ENCODE data around the gene CDK18.

DNA sequence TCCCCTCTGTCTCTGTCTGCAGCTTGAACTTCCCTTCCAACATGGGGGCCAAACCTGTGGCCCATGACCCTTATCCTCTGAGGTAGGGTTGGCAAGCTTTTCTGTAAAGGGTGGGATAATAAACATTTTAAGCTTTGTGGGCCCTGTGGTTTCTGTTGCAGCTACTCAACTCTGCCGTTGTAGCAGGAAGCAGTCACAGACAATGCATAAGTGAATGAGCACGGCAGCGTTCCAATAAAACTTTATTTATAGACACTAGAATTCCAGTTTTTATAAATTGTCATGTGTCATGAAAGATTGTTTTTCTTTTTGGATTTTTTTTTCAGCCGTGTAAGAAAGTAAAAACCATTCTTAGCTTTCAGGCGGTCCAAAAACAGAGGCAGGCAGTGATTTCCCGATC is 18.2 kb upstream of the CDK18 start:
- TF ChIP-seq, protein P1, sequence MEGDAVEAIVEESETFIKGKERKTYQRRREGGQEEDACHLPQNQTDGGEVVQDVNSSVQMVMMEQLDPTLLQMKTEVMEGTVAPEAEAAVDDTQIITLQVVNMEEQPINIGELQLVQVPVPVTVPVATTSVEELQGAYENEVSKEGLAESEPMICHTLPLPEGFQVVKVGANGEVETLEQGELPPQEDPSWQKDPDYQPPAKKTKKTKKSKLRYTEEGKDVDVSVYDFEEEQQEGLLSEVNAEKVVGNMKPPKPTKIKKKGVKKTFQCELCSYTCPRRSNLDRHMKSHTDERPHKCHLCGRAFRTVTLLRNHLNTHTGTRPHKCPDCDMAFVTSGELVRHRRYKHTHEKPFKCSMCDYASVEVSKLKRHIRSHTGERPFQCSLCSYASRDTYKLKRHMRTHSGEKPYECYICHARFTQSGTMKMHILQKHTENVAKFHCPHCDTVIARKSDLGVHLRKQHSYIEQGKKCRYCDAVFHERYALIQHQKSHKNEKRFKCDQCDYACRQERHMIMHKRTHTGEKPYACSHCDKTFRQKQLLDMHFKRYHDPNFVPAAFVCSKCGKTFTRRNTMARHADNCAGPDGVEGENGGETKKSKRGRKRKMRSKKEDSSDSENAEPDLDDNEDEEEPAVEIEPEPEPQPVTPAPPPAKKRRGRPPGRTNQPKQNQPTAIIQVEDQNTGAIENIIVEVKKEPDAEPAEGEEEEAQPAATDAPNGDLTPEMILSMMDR (IDR thresholded peaks at IDR 0.05): no peak
- no peak for TF ChIP-seq POLR2A (IDR thresholded peaks at IDR 0.05)
